ENCODE data around the gene WNT7B.

- no peak for TF ChIP-seq POLR2A (IDR thresholded peaks at IDR 0.05)
- TF ChIP-seq CTCF (IDR thresholded peaks at IDR 0.05) = no peak
Measured at GRCh38 chr22:45970705-45971407, 6.1 kb downstream of the WNT7B start.

Data from Peyer's patch (tissue), 4 donors.